Neural cell (in vitro differentiated cells): Measurements from ENCODE around the gene SCRN2. TPM values are rescaled to one million over a fixed set of nuclear protein-coding genes. Genes with fewer than 3 reads are reported as not detected.
A peak's percentile ranks its signal among the peaks of the same experiment; 100 is the strongest.

Experiments
- H2AFZ ChIP-seq: fragments of 200-600, 300-800 bp; sonication (generic), shearing (Covaris generic); 2 replicates; pipeline ENCODE4 v1.6.0; 2014; ENCODE audit warnings: low read depth, mild to moderate bottlenecking, antibody characterized with exemption, low read length, moderate library complexity
- H3F3A ChIP-seq: fragments of 200-600 bp; shearing (Covaris generic); 2 replicates; pipeline ENCODE4 v1.6.1; 2016; ENCODE audit warnings: mild to moderate bottlenecking, moderate library complexity, mixed read lengths, antibody characterized with exemption, low read length; ENCODE audit not compliant: insufficient read depth, poor library complexity, severe bottlenecking
- H3K27ac ChIP-seq: fragments of 200-600, 300-800 bp; sonication (generic), shearing (Covaris generic); 2 replicates; pipeline ENCODE4 v1.5.1; 2014; ENCODE audit warnings: mild to moderate bottlenecking, low read length, moderate library complexity
- H3K27me3 ChIP-seq: fragments of 300-800, 200-600 bp; sonication (generic), shearing (Covaris generic); 2 replicates; pipeline ENCODE4 v1.6.0; 2014; ENCODE audit warnings: mild to moderate bottlenecking, low read depth, low read length, moderate library complexity; ENCODE audit not compliant: insufficient read depth
- H3K36me3 ChIP-seq: fragments of 300-800, 200-600 bp; sonication (generic), shearing (Covaris generic); 2 replicates; pipeline ENCODE4 v1.5.1; 2014; ENCODE audit warnings: mild to moderate bottlenecking, antibody characterized with exemption, low read length, moderate library complexity; ENCODE audit not compliant: insufficient read depth
- H3K4me2 ChIP-seq: fragments of 300-800, 200-600 bp; sonication (generic), shearing (Covaris generic); 2 replicates; pipeline ENCODE4 v1.6.0; 2014; ENCODE audit warnings: mild to moderate bottlenecking, low read length
- H3K4me3 ChIP-seq: fragments of 300-800, 200-600 bp; sonication (generic), shearing (Covaris generic); 2 replicates; pipeline ENCODE4 v1.5.1; 2014; ENCODE audit warnings: mild to moderate bottlenecking, low read length, moderate library complexity
- H3K79me2 ChIP-seq: fragments of 200-600 bp; shearing (Covaris generic); replicated peaks from 2 replicates; pipeline ENCODE4 v1.6.0; 2014; ENCODE audit warnings: mild to moderate bottlenecking, low read length, moderate library complexity; ENCODE audit not compliant: insufficient read depth
- H3K9ac ChIP-seq: fragments of 300-800, 200-600 bp; sonication (generic), shearing (Covaris generic); 2 replicates; pipeline ENCODE4 v1.6.1; 2016; ENCODE audit warnings: mild to moderate bottlenecking, low read length, mixed read lengths
- H3K9me2 ChIP-seq: fragments of 200-600 bp; shearing (Covaris generic); 2 replicates; pipeline ENCODE4 v1.6.1; 2016; ENCODE audit warnings: mild to moderate bottlenecking, low read length, mixed read lengths; ENCODE audit not compliant: insufficient read depth
- H3K9me3 ChIP-seq: fragments of 200-600, 300-800 bp; sonication (generic), shearing (Covaris generic); 2 replicates; pipeline ENCODE4 v1.6.1; 2016; ENCODE audit warnings: mild to moderate bottlenecking, mixed run types, low read length, moderate library complexity, mixed read lengths
- H4K20me1 ChIP-seq: fragments of 200-600 bp; shearing (Covaris generic); 2 replicates; pipeline ENCODE4 v1.6.1; 2016; ENCODE audit warnings: mild to moderate bottlenecking, mixed run types; ENCODE audit not compliant: insufficient read depth
- EP300 ChIP-seq: fragments of 450-650 bp; conservative IDR thresholded peaks from 2 replicates; pipeline ENCODE4 v1.6.1; 2014; ENCODE audit warnings: antibody characterized with exemption, mild to moderate bottlenecking, moderate library complexity; ENCODE audit not compliant: poor library complexity, severe bottlenecking
- EZH2 ChIP-seq: fragments of 200-600, 300-800 bp; shearing (Covaris generic), sonication (generic); IDR thresholded peaks from 2 replicates; pipeline ENCODE4 v1.6.1; 2014; ENCODE audit warnings: antibody characterized with exemption, low read length, borderline replicate concordance, mild to moderate bottlenecking; ENCODE audit not compliant: insufficient read depth, poor library complexity, severe bottlenecking
- MXI1 ChIP-seq: fragments of 450-650 bp; conservative IDR thresholded peaks from 2 replicates; pipeline ENCODE4 v1.6.1; 2014; ENCODE audit warnings: antibody characterized with exemption, mild to moderate bottlenecking; ENCODE audit not compliant: poor library complexity, severe bottlenecking
- POLR2AphosphoS5 ChIP-seq: IDR thresholded peaks from 2 replicates; pipeline ENCODE4 v1.6.1; 2012
- RAD21 ChIP-seq: fragments of 450-650 bp; conservative IDR thresholded peaks from 2 replicates; pipeline ENCODE4 v1.6.1; 2014; ENCODE audit warnings: antibody characterized with exemption, mild to moderate bottlenecking, moderate library complexity
- REST ChIP-seq: IDR thresholded peaks from 2 replicates; pipeline ENCODE4 v1.6.1; 2012; ENCODE audit warnings: borderline replicate concordance
- SMC3 ChIP-seq: fragments of 450-650 bp; conservative IDR thresholded peaks from 2 replicates; pipeline ENCODE4 v1.6.1; 2014; ENCODE audit warnings: antibody characterized with exemption, mild to moderate bottlenecking, moderate library complexity; ENCODE audit not compliant: poor library complexity
- TAF1 ChIP-seq: IDR thresholded peaks from 2 replicates; pipeline ENCODE4 v1.6.1; 2012; ENCODE audit warnings: low read depth
- polyA plus RNA-seq: library from polyadenylated mRNA; depleted of rRNA; stranded (reverse); fragments of >200 nt; gene quantifications from 2 replicates; pipeline ENCODE4 v1.2.3, GENCODE V29; 2014
- TF ChIP-seq, protein P1 (sequence below): fragments of 450-650 bp; IDR thresholded peaks from 2 replicates; pipeline ENCODE4 v1.5.1; 2014; ENCODE audit warnings: antibody characterized with exemption, mild to moderate bottlenecking, moderate library complexity; ENCODE audit not compliant: poor library complexity, severe bottlenecking

The SCRN2 gene
- polyA plus RNA-seq, 1 donor from 2014 or later = 94.0 TPM

GRCh38 chr17:47802341-47803022 lies 38.6 kb downstream of the SCRN2 start:
- Histone ChIP-seq H3K4me3 (no peak overlapping the region), H3K79me2 (no peaks in the 10 kb centered on the region), H4K20me1 (no peaks in the 10 kb centered on the region), H3K9me2 (no peaks in the 10 kb centered on the region), H3K36me3 (no peaks in the 10 kb centered on the region), H3K9ac (no peak overlapping the region), H3K4me2 (no peak overlapping the region), H3K9me3 (no peaks in the 10 kb centered on the region), H2AFZ (no peak overlapping the region), H3F3A (no peaks in the 10 kb centered on the region), H3K27me3 (peaks cover 15% of the 10 kb centered on the region), H3K27ac (no peak overlapping the region)
- TF ChIP-seq, protein P1, sequence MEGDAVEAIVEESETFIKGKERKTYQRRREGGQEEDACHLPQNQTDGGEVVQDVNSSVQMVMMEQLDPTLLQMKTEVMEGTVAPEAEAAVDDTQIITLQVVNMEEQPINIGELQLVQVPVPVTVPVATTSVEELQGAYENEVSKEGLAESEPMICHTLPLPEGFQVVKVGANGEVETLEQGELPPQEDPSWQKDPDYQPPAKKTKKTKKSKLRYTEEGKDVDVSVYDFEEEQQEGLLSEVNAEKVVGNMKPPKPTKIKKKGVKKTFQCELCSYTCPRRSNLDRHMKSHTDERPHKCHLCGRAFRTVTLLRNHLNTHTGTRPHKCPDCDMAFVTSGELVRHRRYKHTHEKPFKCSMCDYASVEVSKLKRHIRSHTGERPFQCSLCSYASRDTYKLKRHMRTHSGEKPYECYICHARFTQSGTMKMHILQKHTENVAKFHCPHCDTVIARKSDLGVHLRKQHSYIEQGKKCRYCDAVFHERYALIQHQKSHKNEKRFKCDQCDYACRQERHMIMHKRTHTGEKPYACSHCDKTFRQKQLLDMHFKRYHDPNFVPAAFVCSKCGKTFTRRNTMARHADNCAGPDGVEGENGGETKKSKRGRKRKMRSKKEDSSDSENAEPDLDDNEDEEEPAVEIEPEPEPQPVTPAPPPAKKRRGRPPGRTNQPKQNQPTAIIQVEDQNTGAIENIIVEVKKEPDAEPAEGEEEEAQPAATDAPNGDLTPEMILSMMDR = peak; percentile 83
- TF ChIP-seq POLR2AphosphoS5 (no peak), EP300 (no peak), EZH2 (no peak), MXI1 (no peak), RAD21 (peak; percentile 84), TAF1 (no peak), REST (no peak), SMC3 (peak; percentile 73)

GRCh38 chr17:47801906-47802305 lies 39.2 kb downstream of the SCRN2 start:
- no peak overlapping the region for H3K4me3 ChIP-seq
- H3K27me3 ChIP-seq = peaks cover 15% of the 10 kb centered on the region
- H3K9ac ChIP-seq = no peak overlapping the region
- no peaks in the 10 kb centered on the region for H3K9me3 ChIP-seq
- TF ChIP-seq REST (no peak), POLR2AphosphoS5 (no peak), EZH2 (no peak), RAD21 (no peak), EP300 (no peak), MXI1 (no peak), SMC3 (no peak), TAF1 (no peak)
- TF ChIP-seq, protein P1 = no peak
- H2AFZ ChIP-seq = no peak overlapping the region
- no peaks in the 10 kb centered on the region for H3F3A ChIP-seq
- no peaks in the 10 kb centered on the region for H3K36me3 ChIP-seq
- H3K4me2 ChIP-seq = no peak overlapping the region
- no peaks in the 10 kb centered on the region for H3K79me2 ChIP-seq
- no peaks in the 10 kb centered on the region for H4K20me1 ChIP-seq
- no peak overlapping the region for H3K27ac ChIP-seq
- H3K9me2 ChIP-seq = no peaks in the 10 kb centered on the region
